ENCODE data around the gene GTF2H1.
A peak's percentile ranks its signal among the peaks of the same experiment; 100 is the strongest.
"Not testable (repeated sequence)": the region's sequence is repeated elsewhere in the genome, so short reads cannot be mapped to it uniquely, and the experiment has no call there.

GTF2H1 gene

DNA sequence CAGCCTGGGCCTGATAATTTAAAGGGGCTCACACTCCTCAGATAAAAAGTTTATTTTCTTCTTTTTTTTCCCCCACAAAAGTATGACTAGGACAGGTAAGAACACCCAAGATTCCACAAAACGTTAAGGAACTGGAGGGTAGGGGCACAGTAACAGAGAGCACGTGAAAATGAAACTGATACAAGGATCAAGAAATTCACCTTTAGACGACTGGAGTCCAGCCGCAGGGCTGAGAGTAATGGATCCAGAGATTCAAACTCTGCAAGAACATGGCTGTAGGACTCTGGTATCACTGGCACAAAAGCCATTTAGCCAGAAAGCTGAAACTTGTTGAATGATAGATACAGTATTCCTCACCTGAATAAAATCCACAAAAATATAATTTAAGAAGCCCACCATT lies 4.8 kb upstream of the GTF2H1 start:
- TF ChIP-seq ZFX (IDR thresholded peaks at IDR 0.05; ENCODE audit: borderline replicate concordance) (no peak), CTCF (IDR thresholded peaks at IDR 0.05) (no peak)
- no peak overlapping the region for H3K27ac ChIP-seq

GRCh38 chr11:18319914-18320313 lies 2.5 kb upstream of the GTF2H1 start:
- TF ChIP-seq ZFX (IDR thresholded peaks at IDR 0.05; ENCODE audit: borderline replicate concordance) = no peak
- TF ChIP-seq CTCF (IDR thresholded peaks at IDR 0.05) = no peak
- H3K27ac ChIP-seq = no peak overlapping the region

DNA sequence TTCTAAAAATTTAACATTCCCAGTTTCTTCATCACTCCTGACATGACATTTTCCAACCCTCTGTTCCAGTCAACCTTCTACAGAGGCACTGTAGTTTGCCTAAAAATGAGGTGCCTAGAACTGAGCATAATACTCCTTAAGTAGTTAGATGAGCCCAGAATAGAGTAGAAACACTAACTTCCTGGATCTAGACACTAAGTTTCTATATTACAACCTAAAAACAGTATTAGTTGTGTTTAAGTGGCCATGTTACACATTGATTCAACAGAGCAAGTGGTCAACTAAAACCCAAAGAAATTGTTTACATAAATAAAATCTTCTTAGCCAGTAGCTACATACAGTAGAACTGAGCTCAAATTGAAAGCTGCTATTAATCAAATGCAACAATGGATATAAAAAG lies 1.8 kb upstream of the GTF2H1 start:
- H3K27ac ChIP-seq = peak overlapping the region; percentile 87; the same call in 1 of the 2 replicates
- TF ChIP-seq ZFX (IDR thresholded peaks at IDR 0.05; ENCODE audit: borderline replicate concordance) = no peak
- TF ChIP-seq CTCF (IDR thresholded peaks at IDR 0.05) = no peak

GRCh38 chr11:18321578-18321968 lies 794 bp upstream of the GTF2H1 start:
- peak overlapping the region; percentile 87 for H3K27ac ChIP-seq
- TF ChIP-seq ZFX (IDR thresholded peaks at IDR 0.05; ENCODE audit: borderline replicate concordance) (no peak), CTCF (IDR thresholded peaks at IDR 0.05) (no peak)

- TF ChIP-seq CTCF (IDR thresholded peaks at IDR 0.05) (no peak), ZFX (IDR thresholded peaks at IDR 0.05; ENCODE audit: borderline replicate concordance) (no peak)
- peak overlapping the region; percentile 87 for H3K27ac ChIP-seq
Measured at GRCh38 chr11:18322818-18323570, 627 bp downstream of the GTF2H1 start.

DNA sequence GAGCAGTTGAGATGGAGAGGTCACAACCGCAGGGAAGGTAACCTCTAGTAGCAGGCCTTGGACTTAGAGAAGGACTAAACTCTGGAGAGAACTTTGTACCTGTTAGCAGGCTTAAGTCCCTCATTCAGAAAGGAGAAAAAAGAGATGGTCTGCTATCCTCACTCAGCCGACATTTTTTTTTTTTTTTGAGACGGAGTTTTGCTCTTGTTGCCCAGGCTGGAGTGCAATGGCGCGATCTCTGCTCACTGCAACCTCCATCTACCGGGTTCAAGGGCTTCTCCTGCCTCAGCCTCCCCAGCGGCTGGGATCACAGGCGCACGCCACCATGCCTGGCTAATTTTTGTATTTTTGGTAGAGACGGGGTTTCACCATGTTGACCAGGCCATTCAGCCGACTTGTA lies 1.5 kb downstream of the GTF2H1 start:
- not testable (repeated sequence) for H3K27ac ChIP-seq

DNA sequence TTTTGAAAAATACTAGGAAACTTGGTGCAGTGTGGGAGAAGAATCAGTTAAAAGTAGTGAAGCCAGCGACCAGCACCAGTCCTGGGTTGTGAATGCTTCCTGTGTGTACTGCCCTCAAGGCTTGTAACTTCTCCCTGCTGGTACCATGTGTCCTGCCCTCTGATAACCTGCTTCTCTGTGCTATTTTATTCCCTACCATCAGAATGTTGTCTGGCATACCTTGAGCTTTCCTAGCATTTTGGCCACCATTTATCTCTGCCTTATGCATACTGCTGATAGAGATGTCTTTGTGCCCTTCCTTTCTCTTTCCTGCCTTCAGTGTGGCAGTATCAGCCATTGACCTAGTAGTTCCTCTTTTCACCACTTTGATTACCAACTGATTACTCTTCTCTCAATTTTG lies 2.0 kb downstream of the GTF2H1 start:
- TF ChIP-seq ZFX (IDR thresholded peaks at IDR 0.05; ENCODE audit: borderline replicate concordance) (no peak), CTCF (IDR thresholded peaks at IDR 0.05) (no peak)
- no peak overlapping the region for H3K27ac ChIP-seq

Measured in 22Rv1 (cell line).